HG02981 (cell line): Measurements from ENCODE around the gene ASMTL.
"Not testable (repeated sequence)": the region's sequence is repeated elsewhere in the genome, so short reads cannot be mapped to it uniquely, and the experiment has no call there.

Experiments
- ATAC-seq: cut with Tn5 transposase; IDR thresholded peaks from one replicate; pipeline ENCODE4 v1.9.1; 2021; ENCODE audit warnings: mild to moderate bottlenecking, moderate library complexity; ENCODE audit not compliant: unreplicated experiment

ASMTL gene, protein sequence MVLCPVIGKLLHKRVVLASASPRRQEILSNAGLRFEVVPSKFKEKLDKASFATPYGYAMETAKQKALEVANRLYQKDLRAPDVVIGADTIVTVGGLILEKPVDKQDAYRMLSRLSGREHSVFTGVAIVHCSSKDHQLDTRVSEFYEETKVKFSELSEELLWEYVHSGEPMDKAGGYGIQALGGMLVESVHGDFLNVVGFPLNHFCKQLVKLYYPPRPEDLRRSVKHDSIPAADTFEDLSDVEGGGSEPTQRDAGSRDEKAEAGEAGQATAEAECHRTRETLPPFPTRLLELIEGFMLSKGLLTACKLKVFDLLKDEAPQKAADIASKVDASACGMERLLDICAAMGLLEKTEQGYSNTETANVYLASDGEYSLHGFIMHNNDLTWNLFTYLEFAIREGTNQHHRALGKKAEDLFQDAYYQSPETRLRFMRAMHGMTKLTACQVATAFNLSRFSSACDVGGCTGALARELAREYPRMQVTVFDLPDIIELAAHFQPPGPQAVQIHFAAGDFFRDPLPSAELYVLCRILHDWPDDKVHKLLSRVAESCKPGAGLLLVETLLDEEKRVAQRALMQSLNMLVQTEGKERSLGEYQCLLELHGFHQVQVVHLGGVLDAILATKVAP

DNA sequence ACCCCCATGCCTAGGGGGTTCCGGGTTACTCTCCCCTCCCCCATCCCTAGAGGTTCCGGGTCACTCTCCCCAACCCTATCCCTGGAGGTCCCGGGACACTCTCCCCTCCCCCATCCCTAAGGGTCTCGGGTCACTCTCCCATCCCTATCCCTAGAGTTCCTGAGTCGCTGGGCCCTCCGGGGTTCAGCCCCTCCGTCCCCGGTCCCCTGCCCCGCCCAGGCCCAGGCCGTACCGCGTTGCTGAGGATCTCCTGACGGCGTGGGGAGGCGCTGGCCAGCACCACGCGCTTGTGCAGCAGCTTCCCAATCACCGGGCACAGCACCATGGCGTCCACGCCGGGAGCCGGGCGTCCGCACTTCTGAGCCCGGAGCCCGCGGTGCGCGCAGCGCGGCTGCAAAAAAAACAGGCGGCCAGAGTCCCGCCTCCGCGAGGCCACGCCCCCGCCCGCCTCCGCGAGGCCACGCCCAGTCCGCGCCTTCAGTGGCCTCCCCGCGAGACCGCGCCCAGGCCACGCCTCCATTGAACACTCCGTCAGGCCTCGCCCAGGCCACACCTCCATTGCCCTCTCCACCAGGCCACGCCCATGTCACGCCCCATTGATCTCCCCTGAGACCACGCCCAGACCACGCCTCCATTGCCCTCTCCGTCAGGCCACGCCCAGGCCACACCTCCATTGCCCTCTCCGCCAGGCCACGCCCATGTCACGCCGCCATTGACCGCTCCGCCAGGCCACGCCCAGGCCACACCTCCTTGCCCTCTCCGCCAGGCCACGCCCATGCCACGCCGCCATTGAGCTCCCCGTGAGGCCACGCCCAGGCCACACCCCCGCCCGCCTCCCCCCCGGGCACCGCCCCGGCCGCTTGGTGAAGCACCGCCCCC, at the start of gene ASMTL:
TSS of gene ASMTL (minus strand) at position 394 of the 879 bp plus-strand sequence. CDS start at position 325, 69 bp downstream.
- peak; percentile 68 for ATAC-seq

DNA sequence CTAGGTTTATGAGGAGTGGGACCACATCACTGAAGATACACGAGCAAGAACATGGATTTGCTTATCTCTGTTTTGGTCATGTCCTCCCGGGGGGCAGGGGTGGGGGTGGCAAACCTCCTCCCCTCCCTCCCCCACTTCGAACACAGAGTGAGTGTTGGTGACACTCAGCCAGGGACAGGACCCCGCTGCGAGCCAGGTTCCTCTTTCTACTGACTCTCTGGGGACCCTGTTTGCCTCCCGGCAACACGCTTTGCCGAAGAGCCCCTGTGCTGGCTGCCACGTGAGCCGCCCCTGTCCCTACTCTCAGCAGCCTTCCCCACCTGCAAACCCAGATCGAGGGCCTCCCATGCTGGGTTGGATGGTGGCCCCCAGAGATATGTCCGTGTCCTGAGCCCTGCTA, 49.5 kb upstream of the ASMTL start:
- peak; percentile 55 for ATAC-seq

DNA sequence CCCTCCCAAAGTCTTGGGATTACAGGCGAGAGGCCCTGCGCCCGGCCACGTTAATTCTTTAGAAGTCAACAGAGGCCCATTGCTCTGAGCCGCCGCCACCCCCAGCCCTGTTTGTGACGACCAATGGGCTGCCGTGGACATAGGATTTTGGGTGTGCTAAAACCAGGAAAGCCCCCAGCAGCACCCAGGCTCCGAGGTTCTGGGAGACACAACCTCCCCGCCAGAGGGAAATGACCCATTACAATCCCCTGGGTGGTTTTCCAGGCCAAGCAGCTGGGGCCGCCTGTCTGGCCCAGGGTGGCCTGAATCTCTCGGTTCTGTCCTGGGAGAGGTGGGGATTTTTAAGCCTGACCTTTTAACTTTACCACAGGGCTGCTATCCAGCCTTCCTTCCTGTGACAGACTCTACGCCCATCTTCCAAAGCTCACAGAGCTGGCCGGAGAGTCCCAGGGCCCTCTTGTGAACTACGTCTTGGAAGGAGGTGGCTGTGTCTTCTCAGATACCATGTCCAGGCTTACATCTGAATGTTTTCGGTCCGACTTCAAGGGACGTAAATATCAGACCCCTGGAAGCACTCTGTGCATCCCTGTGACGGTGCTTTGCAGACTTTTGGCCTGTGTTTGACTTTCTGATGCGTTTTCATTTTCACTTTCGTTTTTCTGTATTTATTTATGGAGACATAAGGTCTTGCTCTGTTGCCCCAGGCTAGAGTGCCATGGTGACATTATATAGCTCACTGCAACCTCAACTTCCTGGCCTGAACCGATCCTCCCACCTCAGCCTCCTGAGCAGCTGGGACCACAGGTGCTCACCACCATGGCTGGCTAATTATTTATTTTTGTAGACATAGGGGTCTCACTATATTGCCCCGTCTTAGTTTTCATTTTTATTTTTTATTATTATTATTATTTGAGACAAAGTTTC, 48.3 kb upstream of the ASMTL start:
- peak; percentile 60 for ATAC-seq

DNA sequence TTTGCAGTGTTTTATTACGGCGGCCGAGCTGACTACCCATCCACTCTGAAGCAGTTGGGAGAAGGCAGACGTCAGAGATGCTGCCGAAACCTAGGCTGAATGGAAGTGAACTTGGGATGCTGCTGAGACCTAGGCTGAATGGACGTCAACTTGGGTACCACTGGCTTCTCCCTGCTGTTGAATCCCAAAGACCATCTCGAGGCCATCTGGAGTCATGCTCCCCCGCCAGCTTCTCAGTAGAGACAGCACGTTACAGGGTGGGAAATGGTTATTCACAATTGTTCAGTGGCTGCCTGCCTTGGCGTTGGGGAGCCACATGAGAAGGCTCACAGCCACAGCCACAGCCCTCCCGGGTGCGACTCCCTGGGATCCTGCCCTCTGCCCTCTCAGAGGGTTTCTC, 43.4 kb upstream of the ASMTL start:
- ATAC-seq: no peak

DNA sequence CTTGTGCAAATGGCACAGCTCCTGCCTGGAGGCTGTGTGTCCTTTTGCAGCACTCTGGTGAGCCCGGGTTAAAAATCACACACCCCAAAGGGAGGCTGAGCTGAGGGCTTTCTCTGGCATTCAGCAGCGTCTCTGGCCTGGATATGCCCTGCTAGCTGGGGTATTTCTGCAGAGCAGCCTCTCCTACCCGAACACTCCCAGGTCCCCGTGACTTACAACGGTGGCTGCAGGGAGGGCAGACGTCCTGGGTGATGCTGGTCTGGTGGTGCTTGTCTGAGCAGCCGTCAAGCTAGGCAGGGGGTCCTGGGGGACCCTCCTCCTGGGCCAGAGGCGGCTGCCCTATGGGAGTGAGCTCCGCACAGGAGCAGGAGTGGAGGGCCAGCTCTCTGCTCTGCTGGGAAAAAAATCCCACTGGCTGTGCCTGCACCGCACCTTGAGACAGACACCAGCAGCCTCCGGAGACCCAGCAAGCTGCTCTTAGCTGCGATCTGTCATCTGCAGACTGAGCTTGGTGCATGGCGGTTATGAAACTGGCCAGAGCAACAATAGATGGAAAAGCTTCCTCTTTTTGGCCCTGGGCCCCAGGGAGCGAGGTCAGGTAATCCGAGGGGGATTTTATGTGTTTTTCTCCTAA, 41.3 kb upstream of the ASMTL start:
- peak; percentile 51 for ATAC-seq

DNA sequence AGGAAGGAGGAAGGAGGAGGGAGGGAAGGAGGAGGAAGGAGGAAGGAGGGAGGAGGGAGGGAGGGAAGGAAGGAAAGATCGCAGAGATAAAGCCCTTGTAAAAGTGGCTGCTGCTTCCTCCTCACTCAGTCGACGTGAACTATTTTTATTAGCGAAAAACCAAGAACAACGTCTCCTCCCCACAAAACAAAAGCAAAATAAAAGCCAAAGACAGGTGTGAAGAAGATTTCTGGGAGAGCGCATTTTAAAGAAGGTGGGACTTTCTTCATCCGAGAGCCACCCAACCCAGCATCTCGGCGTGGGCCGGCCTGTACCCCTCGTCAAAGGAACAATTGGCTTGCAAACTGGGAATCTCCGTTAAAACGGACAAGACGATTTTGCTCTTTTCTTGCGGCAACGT, 40.7 kb upstream of the ASMTL start:
- ATAC-seq: no peak

DNA sequence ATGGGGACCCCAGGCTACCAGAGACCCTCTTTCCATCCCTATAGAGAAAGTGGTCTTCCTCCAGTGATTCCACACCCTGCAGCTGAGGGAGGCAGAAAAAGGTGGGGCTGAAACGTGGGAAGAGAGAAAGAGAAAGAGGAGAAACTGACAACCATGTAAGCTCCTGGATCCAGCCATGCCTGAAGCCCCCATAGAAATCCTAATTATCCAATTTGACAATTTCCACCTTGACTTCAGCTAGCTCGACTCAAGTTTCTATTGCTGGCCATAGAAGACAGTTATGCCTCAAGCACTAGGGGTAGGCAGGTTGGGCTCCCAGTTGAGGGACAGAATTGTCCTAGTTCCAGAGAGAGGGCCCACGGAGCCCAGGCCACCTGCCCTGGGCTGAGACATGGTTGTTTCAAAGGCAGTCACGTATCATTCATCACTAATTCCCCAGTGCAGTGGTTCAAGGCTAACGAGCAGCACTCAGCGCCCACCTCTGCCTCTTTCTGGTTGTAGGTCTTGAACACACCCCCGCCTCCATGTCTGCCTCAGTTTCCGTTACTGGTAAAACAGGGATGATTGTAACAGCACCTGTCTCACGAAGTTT, 39.8 kb upstream of the ASMTL start:
- ATAC-seq: no peak

DNA sequence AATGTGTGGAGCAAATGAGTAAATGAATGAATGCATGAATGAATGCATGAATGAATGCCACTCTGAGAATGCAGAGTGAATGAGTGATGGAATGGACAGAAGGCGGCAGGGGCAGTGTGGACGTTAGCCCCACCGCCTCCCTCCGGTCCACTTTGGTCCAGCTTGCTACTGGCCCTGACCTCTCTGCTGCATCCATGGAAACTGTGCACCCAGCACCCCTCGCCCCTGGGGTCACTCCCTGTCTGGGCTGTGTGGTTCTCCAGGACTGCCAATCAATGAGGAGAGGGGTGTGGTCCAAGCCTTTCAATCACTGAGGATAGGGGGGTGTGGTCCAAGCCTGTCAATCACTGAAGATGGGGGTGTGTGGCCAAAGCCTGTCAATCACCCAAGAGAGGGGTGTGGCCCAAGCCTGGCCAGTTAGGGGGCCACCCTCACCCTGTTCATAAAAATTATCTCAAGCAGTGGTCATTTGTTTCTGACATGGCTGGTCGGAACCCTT, 39.2 kb upstream of the ASMTL start:
- ATAC-seq: peak; percentile 88

DNA sequence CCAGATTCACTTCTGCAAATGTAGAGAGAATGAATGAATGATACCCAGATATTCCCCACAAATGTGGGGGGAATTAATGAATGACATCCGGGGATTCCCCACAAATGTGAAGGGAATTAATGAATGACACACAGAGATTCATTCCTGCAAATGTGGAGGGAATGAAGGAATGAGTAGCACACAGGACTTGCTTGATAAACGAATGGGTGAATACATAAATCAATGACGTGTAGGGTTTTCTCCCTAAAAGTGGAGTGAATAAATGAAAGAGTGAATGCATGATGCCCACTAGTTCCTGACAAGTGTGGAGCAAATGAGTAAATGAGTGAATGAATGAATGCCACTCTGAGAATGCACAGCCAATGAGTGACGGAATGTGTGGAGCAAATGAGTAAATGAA, 38.5 kb upstream of the ASMTL start:
- ATAC-seq: not testable (repeated sequence)

DNA sequence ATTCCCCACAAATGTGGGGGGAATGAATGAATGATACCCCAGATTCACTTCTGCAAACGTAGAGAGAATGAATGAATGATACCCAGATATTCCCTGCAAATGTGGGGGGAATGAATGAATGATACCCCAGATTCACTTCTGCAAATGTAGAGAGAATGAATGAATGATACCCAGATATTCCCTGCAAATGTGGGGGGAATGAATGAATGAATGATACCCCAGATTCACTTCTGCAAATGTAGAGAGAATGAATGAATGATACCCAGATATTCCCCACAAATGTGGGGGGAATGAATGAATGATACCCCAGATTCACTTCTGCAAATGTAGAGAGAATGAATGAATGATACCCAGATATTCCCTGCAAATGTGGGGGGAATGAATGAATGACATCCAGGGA, 38.0 kb upstream of the ASMTL start:
- not testable (repeated sequence) for ATAC-seq

DNA sequence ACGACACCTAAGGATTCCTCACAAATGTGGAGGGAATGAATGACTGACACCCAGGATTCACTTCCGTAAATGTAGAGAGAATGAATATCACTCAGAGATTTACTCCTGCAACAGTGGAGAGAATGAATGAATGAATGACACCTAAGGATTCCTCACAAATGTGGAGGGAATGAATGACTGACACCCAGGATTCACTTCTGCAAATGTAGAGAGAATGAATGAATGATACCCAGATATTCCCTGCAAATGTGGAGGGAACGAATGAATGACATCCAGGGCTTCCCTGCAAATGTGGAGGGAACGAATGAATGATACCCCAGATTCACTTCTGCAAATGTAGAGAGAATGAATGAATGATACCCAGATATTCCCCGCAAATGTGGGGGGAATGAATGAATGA, 36.6 kb upstream of the ASMTL start:
- ATAC-seq: not testable (repeated sequence)

DNA sequence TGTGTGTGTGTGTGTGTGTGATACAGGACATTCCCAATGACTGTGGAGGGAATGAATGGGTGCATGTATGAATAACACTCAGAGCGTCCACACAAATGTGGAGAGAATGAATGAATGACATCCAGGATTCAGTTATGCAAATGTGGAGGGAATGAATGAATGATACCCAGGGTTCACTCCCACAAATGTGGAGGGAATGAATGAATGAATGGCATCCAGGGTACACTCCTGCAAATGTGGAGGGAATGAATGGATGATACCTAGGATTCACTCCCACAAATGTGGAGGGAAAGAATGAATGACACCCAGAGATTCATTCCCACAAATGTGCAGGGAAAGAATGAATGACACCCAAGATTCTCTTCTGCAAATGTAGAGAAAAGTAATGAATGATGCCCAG, 36.0 kb upstream of the ASMTL start:
- ATAC-seq: no peak

DNA sequence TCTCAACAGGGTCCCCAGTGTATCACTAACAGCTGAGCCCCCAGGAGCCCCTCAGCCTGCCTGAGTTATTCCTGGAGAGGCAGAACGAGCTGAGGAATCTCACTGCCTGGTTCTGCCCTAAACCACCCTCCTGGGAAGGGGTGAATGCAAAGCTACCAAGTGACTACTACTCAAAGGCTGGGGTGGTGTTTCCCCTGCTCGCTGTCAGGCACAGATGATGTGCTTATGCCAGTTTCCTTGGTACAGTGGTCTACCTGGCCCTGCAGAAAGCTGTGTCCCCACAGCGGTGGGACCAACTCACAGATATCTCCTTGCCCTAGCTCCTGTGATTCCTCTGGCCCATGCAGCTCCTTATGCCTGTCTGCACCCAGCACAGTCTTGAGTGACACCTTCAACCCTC, 35.4 kb upstream of the ASMTL start:
- ATAC-seq: no peak

DNA sequence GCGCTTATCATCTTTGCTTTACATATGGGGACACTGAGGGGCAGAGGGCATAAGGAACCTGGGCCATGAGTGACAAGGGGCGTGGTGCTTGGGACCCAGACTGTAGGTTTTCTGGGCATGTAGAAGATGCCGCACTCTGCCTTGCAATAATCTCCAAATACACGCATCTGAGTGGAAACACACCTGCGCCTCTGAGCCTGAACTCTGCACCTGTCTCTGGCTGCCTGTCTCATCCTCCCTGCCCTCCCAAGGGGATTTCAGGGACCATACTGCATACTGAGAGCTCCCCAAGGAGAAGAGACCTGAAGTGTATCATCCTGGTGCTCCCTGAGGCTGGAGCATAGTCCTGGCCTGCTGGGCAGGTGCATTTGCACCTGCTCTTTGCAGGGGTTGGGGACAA, 34.7 kb upstream of the ASMTL start:
- ATAC-seq: no peak

DNA sequence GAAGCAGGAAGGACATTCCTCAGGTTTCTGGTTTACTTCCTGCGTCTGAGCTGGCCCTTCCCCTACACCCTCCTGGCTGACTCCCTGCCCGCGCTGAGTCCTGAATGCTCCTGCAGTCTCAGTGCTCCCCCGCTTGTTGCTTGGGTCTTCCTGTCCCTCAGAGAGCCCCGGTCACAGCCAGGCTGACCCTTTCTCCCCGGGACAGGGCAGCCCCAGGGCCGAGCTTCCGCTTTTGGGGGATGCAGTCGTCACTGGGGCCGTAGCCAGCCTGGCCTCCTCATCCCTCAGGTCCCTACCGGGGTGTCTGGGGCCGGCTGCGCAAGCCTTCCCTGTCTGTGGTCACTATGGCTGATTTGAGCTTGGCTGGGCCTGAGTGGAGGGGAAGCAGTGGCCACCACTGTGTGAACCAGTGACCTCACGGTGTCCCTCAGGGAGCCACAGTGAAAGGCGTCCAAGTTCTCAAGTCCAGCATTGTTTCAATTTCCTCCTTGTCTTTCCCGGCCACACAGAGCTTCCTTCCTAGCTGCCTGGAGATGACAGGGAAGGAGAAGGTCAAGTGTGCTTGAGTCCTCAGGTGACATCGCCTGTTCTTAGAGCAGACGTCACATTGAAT, 34.1 kb upstream of the ASMTL start:
- ATAC-seq: no peak

DNA sequence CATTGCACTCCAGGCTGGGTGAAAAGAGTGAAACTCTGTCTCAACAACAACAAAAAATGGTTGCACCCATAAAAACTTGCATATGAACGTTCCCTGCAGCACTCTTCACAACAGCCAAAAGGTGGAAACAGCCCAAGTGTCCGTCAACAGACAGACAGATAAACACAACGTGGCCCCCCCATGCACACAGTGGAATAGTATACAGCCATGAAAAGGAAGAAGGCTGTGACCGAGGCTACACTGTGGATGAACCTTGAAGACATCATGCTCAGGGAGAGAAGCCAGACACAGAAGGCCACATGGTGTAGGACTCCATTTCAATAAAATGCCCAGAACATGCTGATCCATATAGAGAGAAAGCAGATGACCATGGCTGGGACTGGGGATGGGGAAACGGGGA, 33.5 kb upstream of the ASMTL start:
- no peak for ATAC-seq

DNA sequence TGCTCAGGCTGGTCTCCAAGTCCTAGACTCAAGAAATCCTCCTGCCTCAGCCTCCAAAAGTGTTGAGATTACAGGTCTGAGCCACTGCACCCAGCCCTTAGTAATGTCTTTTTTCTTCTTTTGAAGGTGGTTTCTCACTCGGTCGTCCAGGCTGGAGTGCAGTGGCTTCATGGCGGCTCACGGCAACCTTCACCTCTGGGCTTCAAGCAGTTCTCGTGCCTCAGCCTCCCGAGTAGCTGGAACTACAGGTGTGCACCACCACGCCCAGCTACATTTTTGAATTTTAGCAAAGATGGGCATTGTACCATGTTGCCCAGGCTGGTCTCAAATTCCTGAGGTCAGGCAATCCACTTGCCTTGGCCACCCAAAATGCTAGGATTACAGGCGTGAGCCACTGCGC, 32.3 kb upstream of the ASMTL start:
- no peak for ATAC-seq

DNA sequence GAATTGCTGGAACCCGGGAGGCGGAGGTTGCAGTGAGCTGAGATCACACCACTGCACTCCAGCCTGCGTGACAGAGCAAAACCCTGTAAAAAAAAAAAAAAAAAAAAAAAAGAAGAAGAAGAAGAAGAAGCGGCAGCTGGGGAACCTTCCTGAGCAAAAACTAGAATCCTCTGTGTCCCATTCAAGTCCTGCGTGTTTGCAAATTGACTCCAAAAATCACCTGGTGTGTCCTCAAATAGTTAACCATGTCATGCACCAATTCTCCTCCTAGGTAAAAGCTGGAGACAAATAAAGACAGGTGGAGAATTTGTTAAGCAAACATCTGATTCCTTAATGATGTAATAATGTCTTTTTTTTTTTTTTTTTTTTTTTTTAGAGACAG, 31.9 kb upstream of the ASMTL start:
- ATAC-seq: no peak
